OCI-LY1 (cell line): ENCODE measurements around the gene PXDC1.

Experiments
- H2AFZ ChIP-seq: fragments of 200-600 bp; sonication (generic), shearing (Covaris generic); 2 replicates; pipeline ENCODE4 v1.6.0; 2014; ENCODE audit warnings: antibody characterized with exemption, mild to moderate bottlenecking, low read length
- H3F3A ChIP-seq: fragments of 200-600 bp; sonication (generic), shearing (Covaris generic); 2 replicates; pipeline ENCODE4 v1.6.0; 2014; ENCODE audit warnings: mild to moderate bottlenecking, antibody characterized with exemption, low read length, moderate library complexity; ENCODE audit not compliant: insufficient read depth
- H3K27ac ChIP-seq: fragments of 200-600 bp; sonication (generic); 2 replicates; pipeline ENCODE4 v1.5.1; 2014; ENCODE audit warnings: low read length, mixed run types, mild to moderate bottlenecking, low read depth; ENCODE audit not compliant: poor library complexity, severe bottlenecking
- H3K27me3 ChIP-seq: fragments of 200-600 bp; sonication (generic); 2 replicates; pipeline ENCODE4 v1.6.0; 2014; ENCODE audit warnings: antibody characterized with exemption, mild to moderate bottlenecking, low read length, moderate library complexity; ENCODE audit not compliant: insufficient read depth
- H3K36me3 ChIP-seq: fragments of 200-600 bp; sonication (generic); 2 replicates; pipeline ENCODE4 v1.6.1; 2014; ENCODE audit warnings: mild to moderate bottlenecking, antibody characterized with exemption, low read length, moderate library complexity, mixed read lengths; ENCODE audit not compliant: insufficient read depth
- H3K4me1 ChIP-seq: fragments of 200-600 bp; sonication (generic); 2 replicates; pipeline ENCODE4 v1.5.1; 2014; ENCODE audit warnings: mild to moderate bottlenecking, low read length, moderate library complexity; ENCODE audit not compliant: insufficient read depth, severe bottlenecking
- H3K4me2 ChIP-seq: fragments of 200-600 bp; sonication (generic), shearing (Covaris generic); 2 replicates; pipeline ENCODE4 v1.6.1; 2014; ENCODE audit warnings: low read length
- H3K4me3 ChIP-seq: fragments of 200-600 bp; sonication (generic); 2 replicates; pipeline ENCODE4 v1.5.1; 2014; ENCODE audit warnings: low read length, low read depth, mild to moderate bottlenecking, mixed read lengths; ENCODE audit not compliant: poor library complexity, severe bottlenecking
- H3K79me2 ChIP-seq: fragments of 200-600 bp; shearing (Covaris generic); 2 replicates; pipeline ENCODE4 v1.6.1; 2016; ENCODE audit warnings: mixed run types, low read length, mixed read lengths; ENCODE audit not compliant: insufficient read depth
- H3K9ac ChIP-seq: fragments of 200-600 bp; sonication (generic), shearing (Covaris generic); 2 replicates; pipeline ENCODE4 v1.6.1; 2014; ENCODE audit warnings: mild to moderate bottlenecking, low read length, mixed read lengths
- H3K9me2 ChIP-seq: fragments of 200-600 bp; sonication (generic), shearing (Covaris generic); 2 replicates; pipeline ENCODE4 v1.6.1; 2014; ENCODE audit warnings: low read depth, mild to moderate bottlenecking, low read length, mixed read lengths
- H3K9me3 ChIP-seq: fragments of 200-600 bp; shearing (Covaris generic); 2 replicates; pipeline ENCODE4 v1.6.1; 2014; ENCODE audit warnings: low read length, mixed read lengths
- H4K20me1 ChIP-seq: fragments of 200-600 bp; sonication (generic), shearing (Covaris generic); 2 replicates; pipeline ENCODE4 v1.6.0; 2016; ENCODE audit warnings: mild to moderate bottlenecking, low read length; ENCODE audit not compliant: insufficient read depth
- CTCF ChIP-seq: fragments of 200-600 bp; sonication (generic), shearing (Covaris generic); IDR thresholded peaks from 2 replicates; pipeline ENCODE4 v1.5.1; 2017; ENCODE audit warnings: mild to moderate bottlenecking, antibody characterized with exemption, low read length, moderate library complexity, mixed read lengths
- EZH2 ChIP-seq: fragments of 200-600 bp; sonication (generic), shearing (Covaris generic); IDR thresholded peaks from 2 replicates; pipeline ENCODE4 v1.8.0; 2017; ENCODE audit warnings: borderline replicate concordance, mixed run types, mild to moderate bottlenecking, antibody characterized with exemption, low read length, moderate library complexity, mixed read lengths

PXDC1 gene

GRCh38 chr6:3751077-3751729 is at the start of gene PXDC1:
Gene PXDC1, minus strand, starts transcription at chr6:3751713. Its CDS starts 182 bp downstream, at chr6:3751531.
- no peak within 1 kb of the TSS for H3K9ac ChIP-seq
- TF ChIP-seq CTCF (no peak), EZH2 (no peak)
- H3K9me3 ChIP-seq = no peaks in the 10 kb centered on the region
- H3K27ac ChIP-seq = no peak within 1 kb of the TSS
- H3K4me3 ChIP-seq = no peak within 1 kb of the TSS
- no peaks in the 10 kb centered on the region for H3K36me3 ChIP-seq
- no peaks in the 10 kb centered on the region for H3F3A ChIP-seq
- no peaks in the 10 kb centered on the region for H3K27me3 ChIP-seq
- no peak within 1 kb of the TSS for H3K4me2 ChIP-seq
- H3K79me2 ChIP-seq = no peaks in the 10 kb centered on the region
- H4K20me1 ChIP-seq = no peaks in the 10 kb centered on the region
- H2AFZ ChIP-seq = no peak within 1 kb of the TSS
- H3K9me2 ChIP-seq = no peaks in the 10 kb centered on the region
- H3K4me1 ChIP-seq = no peaks in the 10 kb centered on the region

DNA sequence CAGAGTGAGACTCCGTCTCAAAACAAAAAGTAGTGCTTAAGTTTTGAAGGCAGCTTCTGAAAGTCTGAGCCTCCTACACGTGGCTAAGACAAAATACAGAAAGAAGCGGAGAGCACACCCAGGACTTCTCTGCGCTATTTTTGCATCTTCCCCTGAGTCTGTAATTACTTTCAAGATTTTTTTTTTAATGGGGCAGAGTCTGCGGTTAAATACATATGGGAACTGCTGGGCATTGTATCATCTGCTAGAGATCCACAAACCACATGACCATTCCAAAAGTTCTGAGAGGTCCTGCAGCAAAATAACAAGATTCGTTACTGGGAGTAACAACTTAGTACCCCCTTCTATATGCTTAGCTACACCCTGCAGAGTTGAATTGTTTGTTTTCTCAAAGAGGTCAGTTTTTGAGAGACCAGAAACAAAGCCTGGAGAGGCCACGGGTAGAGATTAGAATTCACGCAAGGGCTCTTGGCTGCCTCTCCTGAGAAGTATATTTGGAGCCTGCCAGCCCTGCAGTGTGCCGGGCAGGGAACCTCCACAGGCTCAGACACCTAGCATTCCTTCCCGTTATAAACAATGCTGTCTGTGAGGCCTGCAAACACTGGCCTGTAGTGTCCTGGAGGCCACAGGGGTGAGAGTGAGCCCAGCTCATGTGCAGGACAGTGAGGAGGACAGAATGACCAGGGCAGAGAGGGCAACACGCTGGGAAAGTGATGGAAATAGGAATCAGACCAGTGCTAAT is 49.5 kb upstream of the PXDC1 start:
- no peaks in the 10 kb centered on the region for H3K9me2 ChIP-seq
- no peak overlapping the region for H2AFZ ChIP-seq
- H3K79me2 ChIP-seq = no peaks in the 10 kb centered on the region
- no peaks in the 10 kb centered on the region for H3K9me3 ChIP-seq
- H3K27ac ChIP-seq = no peak overlapping the region
- no peaks in the 10 kb centered on the region for H3F3A ChIP-seq
- no peak overlapping the region for H3K9ac ChIP-seq
- no peak overlapping the region for H3K4me2 ChIP-seq
- H4K20me1 ChIP-seq = no peaks in the 10 kb centered on the region
- TF ChIP-seq CTCF (no peak), EZH2 (no peak)
- no peaks in the 10 kb centered on the region for H3K4me1 ChIP-seq
- no peak overlapping the region for H3K4me3 ChIP-seq
- peaks cover 8% of the 10 kb centered on the region; the same call in 1 of the 2 replicates for H3K27me3 ChIP-seq
- no peaks in the 10 kb centered on the region for H3K36me3 ChIP-seq

GRCh38 chr6:3799719-3800118 is 48.2 kb upstream of the PXDC1 start:
- no peaks in the 10 kb centered on the region for H3K9me2 ChIP-seq
- H3K27me3 ChIP-seq = peaks cover 5% of the 10 kb centered on the region; the same call in 1 of the 2 replicates
- no peak overlapping the region for H3K4me2 ChIP-seq
- H3K27ac ChIP-seq = no peak overlapping the region
- H4K20me1 ChIP-seq = no peaks in the 10 kb centered on the region
- no peak for TF ChIP-seq CTCF
- no peak for TF ChIP-seq EZH2
- no peak overlapping the region for H2AFZ ChIP-seq
- no peaks in the 10 kb centered on the region for H3K36me3 ChIP-seq
- no peak overlapping the region for H3K4me3 ChIP-seq
- H3K9me3 ChIP-seq = no peaks in the 10 kb centered on the region
- H3F3A ChIP-seq = no peaks in the 10 kb centered on the region
- H3K4me1 ChIP-seq = no peaks in the 10 kb centered on the region
- no peak overlapping the region for H3K9ac ChIP-seq
- no peaks in the 10 kb centered on the region for H3K79me2 ChIP-seq
